WTC11 (cell line): ENCODE measurements around the gene DHRS9. TPM values are rescaled to one million over a fixed set of nuclear protein-coding genes. Genes with fewer than 3 reads are reported as not detected.

ENCODE experiments used
- ATAC-seq: fragments of 200-7000 bp; cut with Tn5 transposase; 2 replicates; pipeline ENCODE4 v1.10.0; 2021; ENCODE audit warnings: mild to moderate bottlenecking, moderate library complexity
- CTCF ChIA-PET: fragments of 300-600 bp; sonication (Branson Sonifier 250); formaldehyde crosslinking; loops from one replicate; lab custom pipeline; 2021; ENCODE audit warnings: antibody characterized with exemption; lab: Charles Lee
- POLR2A ChIA-PET: fragments of 350-600 bp; sonication (Branson Sonifier 250); formaldehyde crosslinking; loops from one replicate; lab custom pipeline; 2021; ENCODE audit warnings: antibody characterized with exemption; lab: Charles Lee
- DNase-seq: peaks from one replicate; pipeline ENCODE4 v3.0.0; 2021; ENCODE audit warnings: low spot score
- H3K27ac Mint-ChIP-seq: 2 replicates; pipeline ENCODE4 v1.8.0; 2021; ENCODE audit warnings: mixed read lengths
- H3K27me3 Mint-ChIP-seq: 2 replicates; pipeline ENCODE4 v1.8.0; 2021; ENCODE audit warnings: low read depth, mild to moderate bottlenecking, moderate library complexity, mixed read lengths
- H3K36me3 Mint-ChIP-seq: 2 replicates; pipeline ENCODE4 v1.8.0; 2021; ENCODE audit warnings: mixed read lengths
- H3K4me1 Mint-ChIP-seq: 2 replicates; pipeline ENCODE4 v1.8.0; 2022; ENCODE audit warnings: mixed read lengths
- H3K4me3 Mint-ChIP-seq: 2 replicates; pipeline ENCODE4 v1.8.0; 2021; ENCODE audit warnings: mild to moderate bottlenecking, moderate library complexity, mixed read lengths
- H3K9me3 Mint-ChIP-seq: 2 replicates; pipeline ENCODE4 v1.8.0; 2021; ENCODE audit warnings: mixed read lengths
- CREB1 ChIP-seq: sonication (generic); formaldehyde crosslinking; IDR thresholded peaks from 2 replicates; pipeline ENCODE4 v1.8.0; 2023; ENCODE audit warnings: mild to moderate bottlenecking, missing genetic modification reagents
- E2F4 ChIP-seq: sonication (generic); formaldehyde crosslinking; IDR thresholded peaks from 2 replicates; pipeline ENCODE4 v1.8.1; 2022; ENCODE audit warnings: low read depth, mild to moderate bottlenecking, moderate library complexity, missing genetic modification reagents, borderline replicate concordance
- ETV6 ChIP-seq: sonication (generic); formaldehyde crosslinking; IDR thresholded peaks from 2 replicates; pipeline ENCODE4 v1.8.1; 2022; ENCODE audit warnings: mild to moderate bottlenecking, missing genetic modification reagents
- FOXP1 ChIP-seq: sonication (generic); formaldehyde crosslinking; IDR thresholded peaks from 2 replicates; pipeline ENCODE4 v1.8.0; 2022; ENCODE audit warnings: missing genetic modification reagents, mild to moderate bottlenecking, moderate library complexity, borderline replicate concordance
- GABPB1 ChIP-seq: sonication (generic); formaldehyde crosslinking; IDR thresholded peaks from 2 replicates; pipeline ENCODE4 v1.8.1; 2023; ENCODE audit warnings: mild to moderate bottlenecking, missing genetic modification reagents
- GTF2I ChIP-seq: fragments of 250-450 bp; sonication (Bioruptor Pico); conservative IDR thresholded peaks from 2 replicates; pipeline ENCODE4 v1.4.0; 2021; ENCODE audit warnings: mild to moderate bottlenecking
- MAX ChIP-seq: sonication (generic); formaldehyde crosslinking; IDR thresholded peaks from 2 replicates; pipeline ENCODE4 v1.8.0; 2022; ENCODE audit warnings: mild to moderate bottlenecking, missing genetic modification reagents
- MLX ChIP-seq: sonication (generic); formaldehyde crosslinking; IDR thresholded peaks from 2 replicates; pipeline ENCODE4 v1.8.1; 2023; ENCODE audit warnings: mild to moderate bottlenecking, missing genetic modification reagents, moderate library complexity
- NFATC4 ChIP-seq: fragments of 250-450 bp; sonication (Bioruptor Pico); IDR thresholded peaks from 2 replicates; pipeline ENCODE4 v1.9.0; 2021; ENCODE audit warnings: mild to moderate bottlenecking
- OVOL2 ChIP-seq: fragments of 250-450 bp; sonication (Bioruptor Pico); IDR thresholded peaks from 2 replicates; pipeline ENCODE4 v1.9.0; 2021; ENCODE audit warnings: mild to moderate bottlenecking, borderline replicate concordance
- SP1 ChIP-seq: sonication (generic); formaldehyde crosslinking; conservative IDR thresholded peaks from 2 replicates; pipeline ENCODE4 v1.8.1; 2022; ENCODE audit warnings: missing genetic modification reagents
- ZMAT4 ChIP-seq: fragments of 250-450 bp; sonication (Bioruptor Pico); IDR thresholded peaks from 2 replicates; pipeline ENCODE4 v1.9.0; 2021; ENCODE audit warnings: mild to moderate bottlenecking
- ZNF138 ChIP-seq: sonication (generic); formaldehyde crosslinking; conservative IDR thresholded peaks from 2 replicates; pipeline ENCODE4 v1.8.1; 2022; ENCODE audit warnings: mild to moderate bottlenecking, moderate library complexity, missing genetic modification reagents
- ZNF232 ChIP-seq: sonication (generic); formaldehyde crosslinking; IDR thresholded peaks from 2 replicates; pipeline ENCODE4 v1.8.0; 2022; ENCODE audit warnings: mild to moderate bottlenecking, missing genetic modification reagents
- ZNF281 ChIP-seq: sonication (generic); formaldehyde crosslinking; IDR thresholded peaks from 2 replicates; pipeline ENCODE4 v1.8.0; 2023; ENCODE audit warnings: mild to moderate bottlenecking, missing genetic modification reagents
- ZNF396 ChIP-seq: fragments of 250-450 bp; sonication (Bioruptor Pico); IDR thresholded peaks from 2 replicates; pipeline ENCODE4 v1.8.0; 2021; ENCODE audit warnings: mild to moderate bottlenecking, moderate library complexity, borderline replicate concordance
- ZNF425 ChIP-seq: fragments of 250-450 bp; sonication (Bioruptor Pico); conservative IDR thresholded peaks from 2 replicates; pipeline ENCODE4 v1.9.0; 2021; ENCODE audit warnings: mild to moderate bottlenecking
- total RNA-seq: library from RNA; stranded (reverse); gene quantifications from 3 replicates; pipeline ENCODE4 v1.2.3, GENCODE V29; 2021
- TF ChIP-seq, protein P1 (sequence below): sonication (generic); formaldehyde crosslinking; IDR thresholded peaks from 2 replicates; pipeline ENCODE4 v1.8.0; 2022; ENCODE audit warnings: mild to moderate bottlenecking, missing genetic modification reagents
- TF ChIP-seq, protein P2 (sequence below): fragments of 250-450 bp; sonication (Bioruptor Pico); IDR thresholded peaks from 2 replicates; pipeline ENCODE4 v1.9.0; 2021; ENCODE audit warnings: mild to moderate bottlenecking

DHRS9 gene
- total RNA-seq, 1 experiment from 2014 or later, result not detected

DNA sequence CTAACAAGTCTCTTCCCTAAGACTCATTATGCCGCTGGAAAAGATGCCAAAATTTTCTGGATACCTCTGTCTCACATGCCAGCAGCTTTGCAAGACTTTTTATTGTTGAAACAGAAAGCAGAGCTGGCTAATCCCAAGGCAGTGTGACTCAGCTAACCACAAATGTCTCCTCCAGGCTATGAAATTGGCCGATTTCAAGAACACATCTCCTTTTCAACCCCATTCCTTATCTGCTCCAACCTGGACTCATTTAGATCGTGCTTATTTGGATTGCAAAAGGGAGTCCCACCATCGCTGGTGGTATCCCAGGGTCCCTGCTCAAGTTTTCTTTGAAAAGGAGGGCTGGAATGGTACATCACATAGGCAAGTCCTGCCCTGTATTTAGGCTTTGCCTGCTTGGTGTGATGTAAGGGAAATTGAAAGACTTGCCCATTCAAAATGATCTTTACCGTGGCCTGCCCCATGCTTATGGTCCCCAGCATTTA is 26.3 kb downstream of the DHRS9 start:
- H3K36me3 Mint-ChIP-seq, result no peaks in the 10 kb centered on the region
- ATAC-seq (no peak), DNase-seq (no peak)
- H3K4me1 Mint-ChIP-seq, result no peaks in the 10 kb centered on the region
- H3K27ac Mint-ChIP-seq, result no peak overlapping the region
- no peak for TF ChIP-seq NFATC4 (CRISPR knock-in tag)
- no peak for TF ChIP-seq E2F4
- TF ChIP-seq MLX (CRISPR knock-in tag), result no peak
- no peak for TF ChIP-seq ETV6 (CRISPR knock-in tag)
- no peak for TF ChIP-seq GTF2I (CRISPR knock-in tag)
- TF ChIP-seq OVOL2 (CRISPR knock-in tag), result no peak
- TF ChIP-seq CREB1 (CRISPR knock-in tag), result no peak
- no peak for TF ChIP-seq ZMAT4 (CRISPR knock-in tag)
- no peak for TF ChIP-seq FOXP1
- TF ChIP-seq GABPB1, result no peak
- TF ChIP-seq ZNF138 (CRISPR knock-in tag), result no peak
- TF ChIP-seq SP1, result no peak
- no peak for TF ChIP-seq ZNF281 (CRISPR knock-in tag)
- TF ChIP-seq ZNF425 (CRISPR knock-in tag), result no peak
- POLR2A ChIA-PET, result no interaction called here
- CTCF ChIA-PET, result interaction anchor here (1.2 kb wide), 1 partner anchor 10 kb away, joined by 3 read pairs; no protein-coding TSS in a partner anchor
- H3K9me3 Mint-ChIP-seq, result no peaks in the 10 kb centered on the region; the same call in 1 of the 2 replicates
- peaks cover 5% of the 10 kb centered on the region for H3K27me3 Mint-ChIP-seq
- no peak overlapping the region for H3K4me3 Mint-ChIP-seq

DNA sequence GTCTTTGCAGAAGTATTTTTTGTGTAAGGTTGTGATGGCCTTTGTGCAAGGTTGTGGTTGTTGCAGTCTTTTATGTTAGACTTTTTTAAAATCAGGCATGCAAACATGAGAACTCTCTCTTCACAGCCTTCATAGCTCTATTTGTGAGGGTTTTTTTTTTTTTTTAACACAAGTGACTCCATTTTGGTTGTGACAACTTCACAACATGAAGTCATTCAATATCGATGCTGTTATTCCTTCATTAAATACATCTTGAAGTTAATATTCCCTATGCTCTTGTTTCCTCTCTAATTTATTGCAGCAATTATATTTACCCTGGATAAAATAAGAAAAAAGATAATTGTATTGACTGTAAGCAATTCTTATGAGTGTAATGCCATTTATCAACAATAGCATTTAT is 35.5 kb downstream of the DHRS9 start:
- CTCF ChIA-PET, result no interaction called here
- H3K4me3 Mint-ChIP-seq, result no peak overlapping the region
- TF ChIP-seq ZNF232 (CRISPR knock-in tag) (no peak), ZNF396 (CRISPR knock-in tag) (no peak), MAX (no peak), FOXP1 (no peak)
- TF ChIP-seq, protein P1, sequence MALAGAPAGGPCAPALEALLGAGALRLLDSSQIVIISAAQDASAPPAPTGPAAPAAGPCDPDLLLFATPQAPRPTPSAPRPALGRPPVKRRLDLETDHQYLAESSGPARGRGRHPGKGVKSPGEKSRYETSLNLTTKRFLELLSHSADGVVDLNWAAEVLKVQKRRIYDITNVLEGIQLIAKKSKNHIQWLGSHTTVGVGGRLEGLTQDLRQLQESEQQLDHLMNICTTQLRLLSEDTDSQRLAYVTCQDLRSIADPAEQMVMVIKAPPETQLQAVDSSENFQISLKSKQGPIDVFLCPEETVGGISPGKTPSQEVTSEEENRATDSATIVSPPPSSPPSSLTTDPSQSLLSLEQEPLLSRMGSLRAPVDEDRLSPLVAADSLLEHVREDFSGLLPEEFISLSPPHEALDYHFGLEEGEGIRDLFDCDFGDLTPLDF (CRISPR knock-in tag), result no peak
- TF ChIP-seq, protein P2, sequence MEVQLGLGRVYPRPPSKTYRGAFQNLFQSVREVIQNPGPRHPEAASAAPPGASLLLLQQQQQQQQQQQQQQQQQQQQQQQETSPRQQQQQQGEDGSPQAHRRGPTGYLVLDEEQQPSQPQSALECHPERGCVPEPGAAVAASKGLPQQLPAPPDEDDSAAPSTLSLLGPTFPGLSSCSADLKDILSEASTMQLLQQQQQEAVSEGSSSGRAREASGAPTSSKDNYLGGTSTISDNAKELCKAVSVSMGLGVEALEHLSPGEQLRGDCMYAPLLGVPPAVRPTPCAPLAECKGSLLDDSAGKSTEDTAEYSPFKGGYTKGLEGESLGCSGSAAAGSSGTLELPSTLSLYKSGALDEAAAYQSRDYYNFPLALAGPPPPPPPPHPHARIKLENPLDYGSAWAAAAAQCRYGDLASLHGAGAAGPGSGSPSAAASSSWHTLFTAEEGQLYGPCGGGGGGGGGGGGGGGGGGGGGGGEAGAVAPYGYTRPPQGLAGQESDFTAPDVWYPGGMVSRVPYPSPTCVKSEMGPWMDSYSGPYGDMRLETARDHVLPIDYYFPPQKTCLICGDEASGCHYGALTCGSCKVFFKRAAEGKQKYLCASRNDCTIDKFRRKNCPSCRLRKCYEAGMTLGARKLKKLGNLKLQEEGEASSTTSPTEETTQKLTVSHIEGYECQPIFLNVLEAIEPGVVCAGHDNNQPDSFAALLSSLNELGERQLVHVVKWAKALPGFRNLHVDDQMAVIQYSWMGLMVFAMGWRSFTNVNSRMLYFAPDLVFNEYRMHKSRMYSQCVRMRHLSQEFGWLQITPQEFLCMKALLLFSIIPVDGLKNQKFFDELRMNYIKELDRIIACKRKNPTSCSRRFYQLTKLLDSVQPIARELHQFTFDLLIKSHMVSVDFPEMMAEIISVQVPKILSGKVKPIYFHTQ (CRISPR knock-in tag), result no peak
- TF ChIP-seq, all 79 proteins: peak for 0
- H3K27me3 Mint-ChIP-seq, result peaks cover 2% of the 10 kb centered on the region; the same call in 1 of the 2 replicates
- DNase-seq (no peak), ATAC-seq (no peak)
- no peaks in the 10 kb centered on the region for H3K36me3 Mint-ChIP-seq
- peaks cover 2% of the 10 kb centered on the region for H3K4me1 Mint-ChIP-seq
- POLR2A ChIA-PET, result no interaction called here
- no peak overlapping the region for H3K27ac Mint-ChIP-seq
- no peaks in the 10 kb centered on the region for H3K9me3 Mint-ChIP-seq
